HG03159 (cell line): ENCODE measurements around the gene PCDHB12.

Experiments
- ATAC-seq: cut with Tn5 transposase; IDR thresholded peaks from one replicate; pipeline ENCODE4 v1.9.1; 2021; ENCODE audit warnings: mild to moderate bottlenecking, moderate library complexity; ENCODE audit not compliant: unreplicated experiment

PCDHB12 gene

GRCh38 chr5:141260458-141261237, 52.1 kb downstream of the PCDHB12 start:
- ATAC-seq: no peak

- ATAC-seq: no peak
Measured at GRCh38 chr5:141261238-141261546, 52.7 kb downstream of the PCDHB12 start.
